ENCODE data around the gene TRIM72.
"Not testable (repeated sequence)": the region's sequence is repeated elsewhere in the genome, so short reads cannot be mapped to it uniquely, and the experiment has no call there.

Gene TRIM72

GRCh38 chr16:31190818-31191444, 23.0 kb upstream of the TRIM72 start:
- DNase-seq (ENCODE audit: low read depth), result no peak

DNA sequence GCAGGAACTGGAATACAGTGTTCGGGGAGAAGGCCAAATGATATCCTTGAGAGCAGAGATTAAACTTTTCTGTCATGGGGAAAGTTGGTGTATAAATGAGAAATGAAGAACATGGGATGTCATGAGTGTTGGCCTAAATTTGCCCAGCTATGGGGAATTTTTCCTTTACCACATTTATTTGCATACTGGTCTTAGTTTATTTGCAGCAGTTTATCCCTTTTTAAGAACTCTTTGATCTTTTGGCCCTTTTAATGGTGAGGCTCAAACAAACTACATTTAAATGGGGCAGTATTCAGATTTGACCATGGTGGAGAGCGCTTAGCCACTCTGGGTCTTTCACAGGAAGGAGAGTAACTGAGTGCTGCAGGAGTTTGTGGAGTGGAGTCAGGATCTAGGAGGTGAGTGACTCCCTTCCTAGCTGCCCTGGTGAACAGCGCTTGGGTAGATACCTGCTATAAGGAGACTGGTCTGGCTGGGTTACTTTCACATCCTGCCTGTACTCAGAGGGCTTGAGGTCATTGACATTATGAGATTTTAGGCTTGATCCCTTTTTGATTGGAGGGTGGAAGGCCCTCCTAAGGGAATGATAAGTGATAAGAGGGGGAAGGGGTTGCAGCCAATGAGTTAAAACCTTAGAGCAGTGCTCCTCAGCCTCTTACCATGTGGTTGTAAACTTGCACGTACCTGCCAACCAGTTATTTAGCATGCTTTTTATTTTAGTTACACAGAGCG, 22.1 kb upstream of the TRIM72 start:
- no peak for DNase-seq (ENCODE audit: low read depth)

DNA sequence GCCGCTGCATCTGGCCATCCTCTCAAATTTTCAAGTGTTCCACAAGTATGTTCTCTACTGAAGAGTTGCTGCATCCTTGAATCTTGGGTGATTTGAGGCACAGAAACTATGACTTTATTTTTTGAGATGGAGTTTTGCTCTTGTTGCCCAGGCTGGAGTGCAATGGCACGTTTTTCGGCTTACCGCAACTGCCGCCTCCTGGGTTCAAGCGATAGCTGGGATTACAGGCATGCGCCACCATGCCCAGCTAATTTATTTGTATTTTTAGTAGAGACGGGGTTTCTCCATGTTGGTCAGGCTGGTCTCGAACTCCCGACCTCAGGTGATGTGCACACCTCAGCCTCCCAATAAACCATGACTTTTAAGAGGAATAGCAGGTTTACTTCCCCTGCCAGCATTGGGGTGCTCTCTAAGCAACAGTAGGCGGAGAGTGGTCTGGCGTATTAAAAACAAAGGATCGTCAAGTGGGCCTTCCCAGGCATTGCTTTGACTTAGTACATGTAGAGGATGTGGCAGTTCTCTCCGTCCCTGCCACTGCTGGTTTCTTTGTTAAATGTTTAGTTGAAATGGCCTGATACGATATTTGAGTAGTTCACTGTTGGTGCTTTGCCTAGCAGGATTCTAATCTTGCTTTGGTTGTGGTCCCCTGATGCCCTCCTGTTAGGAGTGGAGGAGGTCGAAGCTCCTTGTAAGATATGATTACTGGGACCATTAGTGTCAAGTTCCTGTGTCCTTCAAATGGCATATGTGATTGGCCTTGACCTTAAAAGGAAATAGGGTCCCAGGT, 20.9 kb upstream of the TRIM72 start:
- DNase-seq (ENCODE audit: low read depth), result no peak

GRCh38 chr16:31193874-31194273, 20.0 kb upstream of the TRIM72 start:
- no peak for DNase-seq (ENCODE audit: low read depth)

- no peak for DNase-seq (ENCODE audit: low read depth)
Measured at GRCh38 chr16:31194898-31195297, 19.0 kb upstream of the TRIM72 start.

GRCh38 chr16:31195861-31196260, 18.1 kb upstream of the TRIM72 start:
- not testable (repeated sequence) for DNase-seq (ENCODE audit: low read depth)

DNA sequence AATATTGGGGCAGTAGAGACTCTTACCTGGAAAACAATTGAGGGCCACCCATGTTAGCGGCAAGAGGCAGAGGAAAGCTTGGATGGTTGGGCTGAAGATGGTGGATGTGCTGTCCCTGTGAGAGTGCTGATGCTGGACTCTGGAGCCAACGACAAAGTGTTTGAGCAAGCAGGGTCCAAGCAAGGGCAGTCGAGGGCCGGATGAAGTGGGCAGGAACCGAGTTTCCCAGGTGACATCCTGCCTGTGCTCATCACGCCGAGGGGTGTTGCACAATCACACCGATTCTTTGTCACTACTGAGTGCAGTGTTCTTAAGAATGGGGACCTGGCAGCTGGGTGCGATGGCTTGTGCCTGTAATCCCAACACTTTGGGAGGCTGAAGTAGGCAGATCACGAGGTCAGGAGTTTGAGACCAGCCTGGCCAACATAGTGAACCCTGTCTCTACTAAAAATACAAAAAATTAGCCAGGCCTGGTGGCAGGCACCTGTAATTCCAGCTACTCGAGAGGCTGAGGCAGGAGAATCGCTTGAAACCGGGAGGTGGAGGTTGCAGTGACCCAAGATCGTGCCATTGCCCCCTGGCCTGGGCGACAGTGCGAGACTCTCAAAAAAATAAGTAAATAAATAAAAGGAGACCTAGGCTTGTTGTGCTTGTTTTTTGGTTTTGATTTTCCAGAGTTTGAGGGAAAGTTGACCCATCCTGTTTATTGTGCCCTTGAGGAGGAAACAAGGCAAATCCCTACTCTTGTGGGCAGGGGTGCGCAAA, 17.4 kb upstream of the TRIM72 start:
- no peak for DNase-seq (ENCODE audit: low read depth)

DNA sequence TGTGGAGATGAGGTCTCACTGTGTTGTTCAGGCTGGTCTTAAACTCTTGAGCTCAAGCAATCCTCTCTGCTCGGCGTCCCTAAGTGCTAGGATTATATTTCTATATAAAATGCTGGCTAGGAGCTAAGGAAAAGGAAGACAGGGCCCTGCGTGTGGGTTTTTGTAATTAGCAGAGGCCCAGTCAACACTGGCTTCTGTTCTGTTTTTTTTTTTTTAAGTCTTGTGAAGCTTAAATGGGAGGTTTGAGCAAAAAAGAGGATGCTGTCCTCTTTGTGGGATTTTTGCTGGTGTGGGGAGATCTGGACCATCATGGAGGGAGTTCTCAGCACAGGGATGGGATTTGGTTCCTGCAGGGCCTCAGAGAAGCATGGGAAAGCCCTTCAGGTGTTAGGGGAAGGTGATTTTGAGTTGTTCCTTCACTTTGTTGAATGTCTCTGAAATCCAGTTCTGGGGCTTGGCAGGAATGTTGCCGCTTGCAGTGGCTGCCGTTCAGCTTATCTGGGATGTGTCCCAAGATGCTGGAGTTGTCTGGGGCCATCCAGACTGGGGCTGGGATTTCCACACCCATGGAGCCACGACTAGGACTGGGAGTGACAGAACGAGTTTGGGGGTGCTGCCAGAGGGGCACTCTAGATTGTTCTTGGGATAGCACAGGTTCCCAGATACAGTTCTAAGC, 15.6 kb upstream of the TRIM72 start:
- no peak for DNase-seq (ENCODE audit: low read depth)

GRCh38 chr16:31199430-31200041, 14.4 kb upstream of the TRIM72 start:
- DNase-seq (ENCODE audit: low read depth), result no peak

GRCh38 chr16:31200111-31200510, 13.8 kb upstream of the TRIM72 start:
- not testable (repeated sequence) for DNase-seq (ENCODE audit: low read depth)

GRCh38 chr16:31200821-31201568, 12.9 kb upstream of the TRIM72 start:
- DNase-seq (ENCODE audit: low read depth), result peak; percentile 48

DNA sequence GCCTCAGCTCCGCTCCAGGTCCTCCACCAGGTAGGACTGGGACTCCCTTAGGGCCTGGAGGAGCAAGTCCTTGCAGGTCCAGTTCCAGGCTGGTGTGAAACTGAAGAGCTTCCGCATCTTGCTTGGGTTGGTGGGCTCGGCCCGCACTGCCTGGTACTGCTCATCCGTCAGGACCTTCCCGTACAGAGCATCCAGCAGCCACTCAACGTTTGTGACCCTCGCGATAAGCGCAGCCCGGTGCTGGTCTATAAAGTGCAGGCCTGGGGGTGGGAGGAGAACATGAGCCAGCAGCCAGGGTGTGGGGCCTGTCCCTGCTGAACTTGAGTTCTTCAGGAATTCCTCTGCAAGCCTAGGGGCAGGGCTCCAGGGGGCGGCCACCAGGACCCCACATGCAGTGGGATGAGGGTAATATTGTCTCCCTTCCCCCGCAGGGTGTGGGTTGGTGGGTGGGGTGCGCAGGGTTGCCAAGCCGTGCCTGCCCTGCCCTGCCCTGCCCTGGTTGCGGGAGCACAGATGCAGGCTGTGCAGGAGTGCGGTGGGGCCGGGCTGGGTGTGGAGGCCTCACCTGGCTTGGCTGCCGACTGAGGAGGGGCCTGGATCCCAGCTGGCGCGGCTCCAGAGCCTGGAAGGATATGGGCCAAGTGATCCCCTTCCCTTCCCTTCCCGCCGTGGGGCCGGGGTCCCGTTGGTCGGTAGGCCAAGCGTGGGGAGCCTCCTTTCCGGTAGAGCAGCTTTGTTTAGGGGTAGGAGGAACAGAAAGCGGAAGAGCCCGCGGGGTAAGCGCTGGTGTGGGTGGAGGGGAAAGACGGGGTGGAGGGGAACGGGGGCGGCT, 12.1 kb upstream of the TRIM72 start:
- no peak for DNase-seq (ENCODE audit: low read depth)

DNA sequence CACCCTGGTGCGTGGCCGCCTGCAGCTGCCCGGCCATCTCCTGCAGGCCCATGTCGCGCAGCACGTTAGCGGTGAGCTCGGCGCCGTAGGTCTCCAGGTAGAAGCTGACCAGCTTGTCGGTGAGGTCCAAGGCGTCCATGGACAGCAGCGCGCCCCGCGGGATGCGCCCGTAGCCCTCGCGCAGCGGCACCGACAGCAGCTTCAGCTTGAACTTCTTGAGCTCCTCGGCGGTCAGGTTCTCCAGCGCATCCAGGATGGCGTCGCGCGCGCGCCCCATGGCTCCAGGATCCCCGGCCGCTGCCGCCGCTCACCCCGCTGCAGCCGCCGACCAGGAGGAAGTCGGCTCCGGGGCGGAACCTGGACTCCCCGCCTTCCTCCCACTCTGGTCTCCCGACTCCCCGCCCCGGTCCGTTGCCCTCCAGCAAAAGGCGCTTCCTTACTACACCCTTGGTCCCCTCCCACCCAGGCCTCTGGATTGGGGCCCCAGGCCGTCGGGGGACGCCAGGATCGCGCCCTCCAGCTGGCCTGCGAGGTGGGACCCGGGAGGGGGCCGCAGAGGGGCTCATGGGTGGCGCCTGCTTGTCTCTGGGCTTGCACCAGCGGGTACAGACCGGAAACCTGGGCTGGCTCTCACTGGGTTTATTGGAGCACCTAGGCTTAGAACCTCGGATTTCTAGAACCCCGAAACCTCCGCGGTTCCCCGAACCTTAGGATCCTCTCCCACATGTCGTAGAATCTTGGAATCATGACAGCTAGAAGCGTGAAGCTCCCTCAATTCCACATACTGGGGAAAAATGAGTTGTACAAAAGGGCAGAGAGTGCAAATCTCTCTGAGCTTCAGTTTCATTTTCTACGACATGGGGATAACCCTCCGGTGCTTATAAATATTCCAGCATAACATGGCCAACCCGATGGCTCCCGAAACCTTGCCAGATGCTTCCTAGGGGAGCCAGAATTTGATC, 11.2 kb upstream of the TRIM72 start, which contains the start of gene PYCARD:
PYCARD (minus strand) TSS at position 347 of the 962 bp plus-strand sequence; CDS start at position 277, 70 bp downstream.
- DNase-seq (ENCODE audit: low read depth), result peak; percentile 51

DNA sequence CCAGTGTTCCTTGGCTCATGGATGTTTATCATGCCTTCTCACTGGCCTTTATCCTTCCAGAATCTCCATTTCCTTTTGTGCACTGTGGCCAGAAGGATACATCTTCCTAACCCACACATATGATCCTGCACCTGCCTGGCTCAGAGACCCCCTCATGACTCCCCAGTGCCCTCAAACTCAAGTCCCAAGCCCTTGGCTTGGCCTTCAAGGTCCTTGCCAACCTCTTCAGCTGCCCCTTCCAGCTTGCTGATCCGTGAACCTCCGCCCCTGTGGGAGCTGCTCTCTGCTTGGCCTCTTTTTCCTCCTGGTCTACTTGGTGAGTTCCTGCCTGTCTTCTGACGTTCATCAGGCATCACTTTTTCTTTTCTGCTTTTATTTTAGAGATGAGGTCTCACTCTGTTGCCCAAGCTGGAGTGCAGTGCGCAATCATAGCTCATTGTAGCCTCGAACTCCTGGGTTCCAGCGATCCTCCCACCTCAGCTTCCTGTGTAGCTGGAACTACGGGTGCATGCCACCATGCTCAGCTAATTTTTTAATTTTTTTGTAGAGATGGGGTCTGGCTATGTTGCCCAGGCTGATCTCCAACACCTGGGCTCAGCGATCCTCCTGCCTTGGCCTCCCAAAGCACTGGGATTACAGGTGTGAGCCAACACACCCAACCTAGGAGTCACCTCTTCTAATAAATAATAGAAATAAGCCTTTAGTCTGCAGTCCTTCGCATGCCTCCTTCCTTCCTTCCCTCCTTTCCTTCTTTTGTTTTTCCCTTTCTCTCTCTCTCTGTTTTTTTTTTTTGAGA, 8.8 kb upstream of the TRIM72 start:
- no peak for DNase-seq (ENCODE audit: low read depth)

GRCh38 chr16:31206776-31207175, 7.1 kb upstream of the TRIM72 start:
- no peak for DNase-seq (ENCODE audit: low read depth)

DNA sequence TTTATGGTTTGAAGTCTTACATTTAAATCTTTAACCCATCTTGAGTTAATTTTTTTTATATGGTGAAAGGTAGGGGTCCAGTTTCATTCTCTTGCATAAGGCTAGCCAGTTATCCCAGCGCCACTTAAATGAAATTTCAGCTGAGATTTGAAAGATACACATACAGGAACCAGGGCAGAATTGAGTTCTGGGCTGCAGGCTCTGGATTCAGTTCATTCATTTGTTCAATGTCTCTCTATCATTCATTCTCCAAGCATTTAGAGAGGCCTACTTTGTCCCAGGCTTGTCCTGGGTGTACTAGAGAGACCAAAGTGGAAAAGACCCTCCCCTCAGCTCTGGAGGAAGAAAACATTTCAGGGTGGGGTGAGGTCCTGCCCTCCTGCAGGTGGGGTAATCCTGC, 577 bp upstream of the TRIM72 start:
- no peak for DNase-seq (ENCODE audit: low read depth)

GRCh38 chr16:31214708-31215286, 878 bp downstream of the TRIM72 start:
- DNase-seq (ENCODE audit: low read depth), result no peak

Measured in fibroblast of gingiva (primary cell).